GM12878 (cell line): ENCODE results near the gene TMPRSS13. TPM values are rescaled to one million over a fixed set of nuclear protein-coding genes. Genes with fewer than 3 reads are reported as not detected.

Experiments used
- ATAC-seq: fragments of 200-7000 bp; cut with Tn5 transposase; 3 replicates; pipeline ENCODE4 v1.9.1; 2020; ENCODE audit warnings: mild to moderate bottlenecking, moderate library complexity
- BruUV-seq: library from RNA; stranded (reverse); fragments of 400-500 nt; replicated peaks from 2 replicates; lab custom pipeline; 2021; lab: Mats Ljungman, UMichigan
- CTCF ChIA-PET: fragments of 300-600 bp; sonication (Branson Sonifier 250); formaldehyde crosslinking; extraction: SDS; loops from one replicate; lab custom pipeline; 2021; ENCODE audit warnings: inconsistent platforms; lab: Yijun Ruan, JAX
- POLR2A ChIA-PET: fragments of 350-600 bp; formaldehyde crosslinking; extraction: SDS; loops from one replicate; lab custom pipeline; 2021; ENCODE audit warnings: inconsistent platforms; lab: Charles Lee
- RAD21 ChIA-PET: fragments of 300-600 bp; sonication (Branson Sonifier 250); formaldehyde crosslinking; loops from one replicate; lab custom pipeline; 2023; ENCODE audit warnings: antibody characterized with exemption; ENCODE audit not compliant: unreplicated experiment; lab: Charles Lee
- SMC1A ChIA-PET: fragments of 300-600 bp; sonication (Branson Sonifier 250); formaldehyde crosslinking; loops from one replicate; lab custom pipeline; 2023; ENCODE audit not compliant: unreplicated experiment, uncharacterized antibody; lab: Charles Lee
- DNase-seq: peaks from one replicate; pipeline ENCODE4 v3.0.0-alpha.2; 2011; ENCODE audit warnings: low read depth, low spot score
- FAIRE-seq: peaks from 3 replicates; lab custom pipeline; 2011; peaks lifted over from hg19 to GRCh38; lab: Jason Lieb, UNC
- H2AFZ ChIP-seq: 2 replicates; pipeline ENCODE4 v1.6.0; 2011; ENCODE audit warnings: low read depth, low read length, control low read depth; ENCODE audit not compliant: control insufficient read depth
- H3K27ac ChIP-seq: 2 replicates; pipeline ENCODE4 v1.5.1; 2011; ENCODE audit warnings: control low read depth; ENCODE audit not compliant: control insufficient read depth, insufficient read depth
- H3K27me3 ChIP-seq, 2 experiments: replicated peaks in 1 of 2; 2 replicates each; pipeline versions ENCODE4 v1.6.0 to v1.6.1; 2011; ENCODE audit warnings: low read length in 1 of 2; ENCODE audit not compliant: control insufficient read depth in 2 of 2, insufficient read depth in 2 of 2
- H3K36me3 ChIP-seq, 2 experiments: 2 replicates each; pipeline ENCODE4 v1.5.1; 2011; ENCODE audit warnings: low read length in 1 of 2; ENCODE audit not compliant: control insufficient read depth in 2 of 2, insufficient read depth in 2 of 2
- H3K4me1 ChIP-seq: 2 replicates; pipeline ENCODE4 v1.6.1; 2011; ENCODE audit warnings: mild to moderate bottlenecking, low read length, moderate library complexity, mixed read lengths; ENCODE audit not compliant: control insufficient read depth, insufficient read depth
- H3K4me2 ChIP-seq: 2 replicates; pipeline ENCODE4 v1.6.0; 2011; ENCODE audit warnings: control low read depth; ENCODE audit not compliant: control insufficient read depth, insufficient read depth
- H3K4me3 ChIP-seq: fragments of 200-600 bp; sonication (generic); 2 replicates; pipeline ENCODE4 v1.5.1; 2016
- H3K79me2 ChIP-seq: 2 replicates; pipeline ENCODE4 v1.6.0; 2011; ENCODE audit warnings: low read length; ENCODE audit not compliant: control insufficient read depth, insufficient read depth
- H3K9ac ChIP-seq: 2 replicates; pipeline ENCODE4 v1.8.0; 2011; ENCODE audit warnings: low read length, control low read depth, mixed read lengths; ENCODE audit not compliant: control insufficient read depth, insufficient read depth
- H3K9me3 ChIP-seq: replicated peaks from 3 replicates; pipeline ENCODE4 v1.5.1; 2011; ENCODE audit warnings: mild to moderate bottlenecking, low read length; ENCODE audit not compliant: control insufficient read depth, insufficient read depth
- H4K20me1 ChIP-seq: 2 replicates; pipeline ENCODE4 v1.6.0; 2011; ENCODE audit not compliant: control insufficient read depth, insufficient read depth
- ATF7 ChIP-seq: fragments of 450-650 bp; IDR thresholded peaks from 2 replicates; pipeline ENCODE4 v1.6.1; 2016; ENCODE audit warnings: low read depth, mild to moderate bottlenecking
- DPF2 ChIP-seq: fragments of 450-650 bp; IDR thresholded peaks from 2 replicates; pipeline ENCODE4 v1.6.1; 2017; ENCODE audit warnings: mild to moderate bottlenecking
- HDAC2 ChIP-seq: fragments of 200-600 bp; sonication (generic); IDR thresholded peaks from 2 replicates; pipeline ENCODE4 v1.6.1; 2017
- MYB ChIP-seq: fragments of 150-350 bp; IDR thresholded peaks from 2 replicates; pipeline ENCODE4 v1.6.1; 2014; ENCODE audit warnings: mild to moderate bottlenecking, low read depth, low read length, borderline replicate concordance
- NFYB ChIP-seq: IDR thresholded peaks from 2 replicates; pipeline ENCODE4 v1.6.1; 2011; ENCODE audit warnings: low read depth, mild to moderate bottlenecking, low read length, improper control_type of control experiment, moderate library complexity; ENCODE audit not compliant: insufficient read depth
- NR2C1 ChIP-seq: fragments of 450-650 bp; IDR thresholded peaks from 2 replicates; pipeline ENCODE4 v1.6.1; 2017; ENCODE audit warnings: antibody characterized with exemption, mild to moderate bottlenecking, moderate library complexity
- NRF1 ChIP-seq: conservative IDR thresholded peaks from 2 replicates; pipeline ENCODE4 v1.6.1; 2011; ENCODE audit warnings: mild to moderate bottlenecking, low read depth, low read length, improper control_type of control experiment
- POLR2AphosphoS5 ChIP-seq: IDR thresholded peaks from 2 replicates; pipeline ENCODE4 v1.6.1; 2011; ENCODE audit warnings: mild to moderate bottlenecking, low read length, inconsistent platforms
- RAD51 ChIP-seq: fragments of 450-650 bp; IDR thresholded peaks from 2 replicates; pipeline ENCODE4 v1.6.1; 2016; ENCODE audit warnings: moderate library complexity, mild to moderate bottlenecking, inconsistent platforms
- SIX5 ChIP-seq: IDR thresholded peaks from 2 replicates; pipeline ENCODE4 v1.6.1; 2011; ENCODE audit warnings: mild to moderate bottlenecking, low read depth, low read length, moderate library complexity; ENCODE audit not compliant: severe bottlenecking
- ZNF384 ChIP-seq: IDR thresholded peaks from 2 replicates; pipeline ENCODE4 v1.6.1; 2012; ENCODE audit warnings: low read depth, mild to moderate bottlenecking, low read length, improper control_type of control experiment, borderline replicate concordance
- WGBS: methylation state at CpG from one replicate; pipeline ENCODE4 v1.1.6; 2016; ENCODE audit warnings: low lambda C conversion rate; ENCODE audit not compliant: insufficient replicate concordance, insufficient coverage; ENCODE audit errors: missing lambda C conversion rate; 5-methylcytosine and 5-hydroxymethylcytosine counted together
- in situ Hi-C: fragments of 300-500 bp; cut with MboI; formaldehyde crosslinking; loops from 9 replicates; pipeline ENCODE4 v1.14.3; 2018; ENCODE audit warnings: mixed read lengths
- intact Hi-C: fragments of 100-400 bp; cut with micrococcal nuclease; formaldehyde crosslinking; loops from one replicate; pipeline ENCODE4 v1.14.2; 2022; ENCODE audit not compliant: unreplicated experiment
- polyA plus RNA-seq, 11 experiments: library from polyadenylated mRNA; depleted of rRNA in 4 of 11; unstranded in 6 of 11; stranded (reverse) in 5 of 11; fragments of >200 nt; fragmentation: Nextera tagmentation in 4 of 11; fragmentation: Illumina TruSeq in 1 of 11; extraction: Ambion mirVana in 4 of 11; extraction: Trizol in 1 of 11; gene quantifications; 1 replicate in 1 of 11; 2 replicates in 10 of 11; pipeline versions ENCODE4 v1.2.1 to v1.2.3, GENCODE V29; 2011 to 2016; ENCODE audit warnings: inconsistent platforms in 2 of 11, missing spikeins in 2 of 11, low read depth in 1 of 11
- total RNA-seq, 4 experiments: library from RNA; depleted of rRNA in 3 of 4; stranded (reverse); fragments of >200 nt in 3 of 4; fragmentation: Illumina TruSeq in 1 of 4; extraction: Trizol in 1 of 4; gene quantifications; 2 replicates each; pipeline versions ENCODE4 v1.2.1 to v1.2.3, GENCODE V29; 2013 to 2021
- TF ChIP-seq, protein P1 (sequence below): fragments of 450-650 bp; IDR thresholded peaks from 2 replicates; pipeline ENCODE4 v1.6.1; 2017; ENCODE audit warnings: mild to moderate bottlenecking, moderate library complexity
- TF ChIP-seq, protein P2 (sequence below): fragments of 450-650 bp; IDR thresholded peaks from 2 replicates; pipeline ENCODE4 v1.6.1; 2017; ENCODE audit warnings: borderline replicate concordance
- TF ChIP-seq, protein P3 (sequence below): fragments of 450-650 bp; IDR thresholded peaks from 2 replicates; pipeline ENCODE4 v1.6.1; 2016; ENCODE audit warnings: mild to moderate bottlenecking

The TMPRSS13 gene
- total and polyA plus RNA-seq, 10 of the 15 experiments (the other 5 are each of a cell fraction or from before 2014, with no cell fraction given): 0.05 to 0.50 (median 0.26) TPM; not detected in 2

DNA sequence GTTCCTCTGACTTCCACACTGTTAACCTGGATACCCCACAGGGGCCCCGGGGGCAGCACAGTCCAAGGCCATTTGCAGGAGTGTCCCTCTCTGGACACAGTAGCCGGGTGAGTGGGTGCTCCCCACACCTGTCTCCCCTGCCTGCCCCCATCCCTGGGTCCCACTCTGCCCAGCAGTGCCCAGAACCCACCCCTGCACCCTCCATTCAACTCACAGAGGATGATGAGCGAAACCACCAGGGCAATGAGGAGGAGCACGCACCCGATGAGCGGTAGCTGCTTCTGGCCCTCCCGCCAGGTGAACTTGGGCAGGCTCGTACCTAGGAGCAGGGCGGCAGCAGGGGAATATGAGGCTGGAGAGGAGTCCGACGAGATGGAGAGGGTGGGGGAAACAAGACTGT lies 12.2 kb downstream of the TMPRSS13 start:
- Histone ChIP-seq H3K4me2 (no peak overlapping the region), H3K79me2 (no peaks in the 10 kb centered on the region), H3K27ac (no peak overlapping the region), H2AFZ (no peak overlapping the region), H3K9ac (no peak overlapping the region), H3K27me3 (no peaks in the 10 kb centered on the region), H3K36me3 (no peaks in the 10 kb centered on the region), H3K4me1 (peaks cover 8% of the 10 kb centered on the region), H3K9me3 (no peaks in the 10 kb centered on the region), H4K20me1 (no peaks in the 10 kb centered on the region), H3K4me3 (no peak overlapping the region)
- no peak for TF ChIP-seq SIX5
- no peak for TF ChIP-seq POLR2AphosphoS5
- no peak for TF ChIP-seq NFYB
- TF ChIP-seq, protein P1, sequence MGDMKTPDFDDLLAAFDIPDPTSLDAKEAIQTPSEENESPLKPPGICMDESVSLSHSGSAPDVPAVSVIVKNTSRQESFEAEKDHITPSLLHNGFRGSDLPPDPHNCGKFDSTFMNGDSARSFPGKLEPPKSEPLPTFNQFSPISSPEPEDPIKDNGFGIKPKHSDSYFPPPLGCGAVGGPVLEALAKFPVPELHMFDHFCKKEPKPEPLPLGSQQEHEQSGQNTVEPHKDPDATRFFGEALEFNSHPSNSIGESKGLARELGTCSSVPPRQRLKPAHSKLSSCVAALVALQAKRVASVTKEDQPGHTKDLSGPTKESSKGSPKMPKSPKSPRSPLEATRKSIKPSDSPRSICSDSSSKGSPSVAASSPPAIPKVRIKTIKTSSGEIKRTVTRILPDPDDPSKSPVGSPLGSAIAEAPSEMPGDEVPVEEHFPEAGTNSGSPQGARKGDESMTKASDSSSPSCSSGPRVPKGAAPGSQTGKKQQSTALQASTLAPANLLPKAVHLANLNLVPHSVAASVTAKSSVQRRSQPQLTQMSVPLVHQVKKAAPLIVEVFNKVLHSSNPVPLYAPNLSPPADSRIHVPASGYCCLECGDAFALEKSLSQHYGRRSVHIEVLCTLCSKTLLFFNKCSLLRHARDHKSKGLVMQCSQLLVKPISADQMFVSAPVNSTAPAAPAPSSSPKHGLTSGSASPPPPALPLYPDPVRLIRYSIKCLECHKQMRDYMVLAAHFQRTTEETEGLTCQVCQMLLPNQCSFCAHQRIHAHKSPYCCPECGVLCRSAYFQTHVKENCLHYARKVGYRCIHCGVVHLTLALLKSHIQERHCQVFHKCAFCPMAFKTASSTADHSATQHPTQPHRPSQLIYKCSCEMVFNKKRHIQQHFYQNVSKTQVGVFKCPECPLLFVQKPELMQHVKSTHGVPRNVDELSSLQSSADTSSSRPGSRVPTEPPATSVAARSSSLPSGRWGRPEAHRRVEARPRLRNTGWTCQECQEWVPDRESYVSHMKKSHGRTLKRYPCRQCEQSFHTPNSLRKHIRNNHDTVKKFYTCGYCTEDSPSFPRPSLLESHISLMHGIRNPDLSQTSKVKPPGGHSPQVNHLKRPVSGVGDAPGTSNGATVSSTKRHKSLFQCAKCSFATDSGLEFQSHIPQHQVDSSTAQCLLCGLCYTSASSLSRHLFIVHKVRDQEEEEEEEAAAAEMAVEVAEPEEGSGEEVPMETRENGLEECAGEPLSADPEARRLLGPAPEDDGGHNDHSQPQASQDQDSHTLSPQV: no peak
- TF ChIP-seq MYB: no peak
- TF ChIP-seq ZNF384: no peak
- TF ChIP-seq RAD51: no peak
- no peak for TF ChIP-seq ATF7
- TF ChIP-seq DPF2: no peak
- no peak for TF ChIP-seq HDAC2
- TF ChIP-seq, protein P2, sequence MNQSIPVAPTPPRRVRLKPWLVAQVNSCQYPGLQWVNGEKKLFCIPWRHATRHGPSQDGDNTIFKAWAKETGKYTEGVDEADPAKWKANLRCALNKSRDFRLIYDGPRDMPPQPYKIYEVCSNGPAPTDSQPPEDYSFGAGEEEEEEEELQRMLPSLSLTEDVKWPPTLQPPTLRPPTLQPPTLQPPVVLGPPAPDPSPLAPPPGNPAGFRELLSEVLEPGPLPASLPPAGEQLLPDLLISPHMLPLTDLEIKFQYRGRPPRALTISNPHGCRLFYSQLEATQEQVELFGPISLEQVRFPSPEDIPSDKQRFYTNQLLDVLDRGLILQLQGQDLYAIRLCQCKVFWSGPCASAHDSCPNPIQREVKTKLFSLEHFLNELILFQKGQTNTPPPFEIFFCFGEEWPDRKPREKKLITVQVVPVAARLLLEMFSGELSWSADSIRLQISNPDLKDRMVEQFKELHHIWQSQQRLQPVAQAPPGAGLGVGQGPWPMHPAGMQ: no peak
- TF ChIP-seq NR2C1: no peak
- no peak for TF ChIP-seq NRF1
- TF ChIP-seq, protein P3, sequence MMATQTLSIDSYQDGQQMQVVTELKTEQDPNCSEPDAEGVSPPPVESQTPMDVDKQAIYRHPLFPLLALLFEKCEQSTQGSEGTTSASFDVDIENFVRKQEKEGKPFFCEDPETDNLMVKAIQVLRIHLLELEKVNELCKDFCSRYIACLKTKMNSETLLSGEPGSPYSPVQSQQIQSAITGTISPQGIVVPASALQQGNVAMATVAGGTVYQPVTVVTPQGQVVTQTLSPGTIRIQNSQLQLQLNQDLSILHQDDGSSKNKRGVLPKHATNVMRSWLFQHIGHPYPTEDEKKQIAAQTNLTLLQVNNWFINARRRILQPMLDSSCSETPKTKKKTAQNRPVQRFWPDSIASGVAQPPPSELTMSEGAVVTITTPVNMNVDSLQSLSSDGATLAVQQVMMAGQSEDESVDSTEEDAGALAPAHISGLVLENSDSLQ: no peak
- DNase-seq: no peak
- ChIA-PET SMC1A (interaction anchor here (0.6 to 1.7 kb wide), 5 partner anchors 10 to 136 kb away, joined by 3 to 5 read pairs (median 3); no protein-coding TSS in a partner anchor), CTCF (interaction anchor here (0.7 to 6.1 kb wide), 6 partner anchors 15 to 492 kb away, joined by 3 to 43 read pairs (median 4); no protein-coding TSS in a partner anchor), RAD21 (interaction anchor here (0.8 to 1.5 kb wide), 3 partner anchors 23 to 136 kb away, joined by 3 to 9 read pairs (median 4); no protein-coding TSS in a partner anchor), POLR2A (interaction anchor here (0.7 kb wide), 1 partner anchor 9 kb away, joined by 4 read pairs; no protein-coding TSS in a partner anchor)
- no peak for FAIRE-seq
- 36% methylated on average over 11 of the region's 11 CpGs for WGBS
- no peak for ATAC-seq
- in situ Hi-C loops (no loop called here), intact Hi-C loops (no loop called here)
- BruUV-seq: no TSS peak
